Liver (tissue), 9 donors: ENCODE data around the gene SNTA1. TPM values are rescaled to one million over a fixed set of nuclear protein-coding genes. Genes with fewer than 3 reads are reported as not detected.

Experiments
- DNase-seq: peaks from one replicate; pipeline ENCODE4 v3.0.0-alpha.2; 2017; ENCODE audit warnings: low spot score
- H3K27ac ChIP-seq, 2 donors: one replicate each; pipeline ENCODE4 v1.7.0; 2013; ENCODE audit warnings: inconsistent platforms in 2 of 2, low read length in 2 of 2, control low read depth in 1 of 2, low read depth in 1 of 2, mild to moderate bottlenecking in 1 of 2
- H3K27me3 ChIP-seq, 4 donors: one replicate each; pipeline versions ENCODE4 v1.6.1 to v1.7.0; 2013; ENCODE audit warnings: low read length in 3 of 4, inconsistent platforms in 1 of 4, mild to moderate bottlenecking in 1 of 4, moderate library complexity in 1 of 4; ENCODE audit not compliant: control insufficient read depth in 4 of 4, insufficient read depth in 4 of 4
- H3K36me3 ChIP-seq, 4 donors: one replicate each; pipeline versions ENCODE4 v1.6.1 to v1.7.0; 2013; ENCODE audit warnings: low read length in 3 of 4, mild to moderate bottlenecking in 3 of 4, low read depth in 1 of 4, moderate library complexity in 1 of 4; ENCODE audit not compliant: control insufficient read depth in 4 of 4, insufficient read depth in 3 of 4
- H3K4me1 ChIP-seq, 4 donors: one replicate each; pipeline versions ENCODE4 v1.6.1 to v1.7.0; 2013; ENCODE audit warnings: low read length in 3 of 4, mild to moderate bottlenecking in 3 of 4, moderate library complexity in 1 of 4; ENCODE audit not compliant: control insufficient read depth in 4 of 4, insufficient read depth in 4 of 4
- H3K4me3 ChIP-seq, 3 donors: one replicate each; pipeline versions ENCODE4 v1.6.1 to v1.7.0; 2013; ENCODE audit warnings: low read length in 3 of 3, control low read depth in 1 of 3, low read depth in 1 of 3, mild to moderate bottlenecking in 1 of 3
- H3K9ac ChIP-seq, 2 donors: one replicate each; pipeline ENCODE4 v1.7.0; 2013; ENCODE audit warnings: low read length in 2 of 2, mild to moderate bottlenecking in 2 of 2, moderate library complexity in 2 of 2, control low read depth in 1 of 2, low read depth in 1 of 2
- H3K9me3 ChIP-seq, 4 donors: one replicate each; pipeline versions ENCODE4 v1.6.1 to v1.7.0; 2013; ENCODE audit warnings: low read length in 3 of 4; ENCODE audit not compliant: control insufficient read depth in 4 of 4
- ATF3 ChIP-seq: IDR thresholded peaks from 2 replicates; pipeline ENCODE4 v1.6.1; 2016; ENCODE audit warnings: antibody characterized with exemption
- CTCF ChIP-seq: fragments of 150-350 bp; IDR thresholded peaks from 2 replicates; pipeline ENCODE4 v1.5.1; 2017; ENCODE audit warnings: improper control_type of control experiment, low read depth, low read length; ENCODE audit not compliant: missing input control
- EGR1 ChIP-seq, 2 donors: IDR thresholded peaks; 2 replicates each; pipeline ENCODE4 v1.6.1; 2016 to 2018; ENCODE audit warnings: antibody characterized with exemption in 2 of 2, low read depth in 2 of 2
- FOXA1 ChIP-seq: IDR thresholded peaks from 2 replicates; pipeline ENCODE4 v1.6.1; 2016; ENCODE audit warnings: antibody characterized with exemption
- FOXA2 ChIP-seq: IDR thresholded peaks from 2 replicates; pipeline ENCODE4 v1.6.1; 2016; ENCODE audit warnings: antibody characterized with exemption
- GABPA ChIP-seq, 2 donors: IDR thresholded peaks in 1 of 2; conservative IDR thresholded peaks in 1 of 2; 2 replicates each; pipeline ENCODE4 v1.6.1; 2016; ENCODE audit warnings: antibody characterized with exemption in 2 of 2, mild to moderate bottlenecking in 1 of 2, moderate library complexity in 1 of 2
- HNF4A ChIP-seq, 2 donors: conservative IDR thresholded peaks; 2 replicates each; pipeline ENCODE4 v1.6.1; 2016; ENCODE audit warnings: antibody characterized with exemption in 2 of 2, mild to moderate bottlenecking in 2 of 2
- HNF4G ChIP-seq: IDR thresholded peaks from 2 replicates; pipeline ENCODE4 v1.6.1; 2016; ENCODE audit warnings: antibody characterized with exemption
- JUND ChIP-seq, 2 donors: IDR thresholded peaks; 2 replicates each; pipeline ENCODE4 v1.6.1; 2016; ENCODE audit warnings: antibody characterized with exemption in 2 of 2
- MAX ChIP-seq: IDR thresholded peaks from 2 replicates; pipeline ENCODE4 v1.6.1; 2016; ENCODE audit warnings: antibody characterized with exemption
- NR2F2 ChIP-seq: IDR thresholded peaks from 2 replicates; pipeline ENCODE4 v1.6.1; 2016; ENCODE audit warnings: antibody characterized with exemption
- RAD21 ChIP-seq, 2 donors: IDR thresholded peaks; 2 replicates each; pipeline ENCODE4 v1.6.1; 2016; ENCODE audit warnings: antibody characterized with exemption in 2 of 2, mild to moderate bottlenecking in 2 of 2
- REST ChIP-seq: IDR thresholded peaks from 2 replicates; pipeline ENCODE4 v1.6.1; 2016; ENCODE audit warnings: antibody characterized with exemption, mild to moderate bottlenecking
- RXRA ChIP-seq, 2 donors: IDR thresholded peaks; 2 replicates each; pipeline ENCODE4 v1.6.1; 2017 to 2018; ENCODE audit warnings: antibody characterized with exemption in 2 of 2, mild to moderate bottlenecking in 1 of 2
- SP1 ChIP-seq: IDR thresholded peaks from 2 replicates; pipeline ENCODE4 v1.6.1; 2018; ENCODE audit warnings: antibody characterized with exemption, mild to moderate bottlenecking
- TAF1 ChIP-seq: conservative IDR thresholded peaks from 2 replicates; pipeline ENCODE4 v1.6.1; 2016; ENCODE audit warnings: antibody characterized with exemption, mild to moderate bottlenecking
- YY1 ChIP-seq: IDR thresholded peaks from 2 replicates; pipeline ENCODE4 v1.6.1; 2016; ENCODE audit warnings: antibody characterized with exemption, mild to moderate bottlenecking
- ZBTB33 ChIP-seq: IDR thresholded peaks from 2 replicates; pipeline ENCODE4 v1.6.1; 2016; ENCODE audit warnings: antibody characterized with exemption
- WGBS: extraction: QIAGEN DNeasy Blood & Tissue Kit; methylation state at CpG from one replicate; pipeline ENCODE4 v1.1.7; 2013; 5-methylcytosine and 5-hydroxymethylcytosine counted together
- polyA plus RNA-seq, 2 donors: library from polyadenylated mRNA; stranded (reverse) in 1 of 2; unstranded in 1 of 2; fragments of 200-250 nt in 1 of 2; fragments of >200 nt in 1 of 2; fragmentation: Nextera tagmentation in 1 of 2; extraction: Ambion mirVana in 1 of 2; gene quantifications; one replicate each; pipeline versions ENCODE4 v1.2.1 to v1.2.3, GENCODE V29; 2013 to 2015
- total RNA-seq, 2 donors: library from RNA; depleted of rRNA; stranded (reverse); fragments of >200 nt; gene quantifications; one replicate each; pipeline ENCODE4 v1.2.3, GENCODE V29; 2014
- donor health status: healthy.
- donor health status: healthy.
- donor health status: healthy.
- donor health status: healthy.
- donor health status: healthy.

Gene SNTA1
- total and polyA plus RNA-seq, 4 donors: 3.8 to 9.6 (median 6.9) TPM

- H3K9ac ChIP-seq: no peak overlapping the region
- H3K27me3 ChIP-seq: no peaks in the 10 kb centered on the region
- no peak overlapping the region for H3K4me3 ChIP-seq
- H3K9me3 ChIP-seq: no peaks in the 10 kb centered on the region
- peaks cover 4 to 28% (median 7%) of the 10 kb centered on the region in 4 donors for H3K36me3 ChIP-seq
- peaks cover 0 to 3% (median 0%) of the 10 kb centered on the region in 4 donors for H3K4me1 ChIP-seq
- H3K27ac ChIP-seq: no peak overlapping the region
- no peak for DNase-seq
- WGBS: 71% methylated on average over 4 of the region's 4 CpGs
- TF ChIP-seq JUND (IDR thresholded peaks at IDR 0.05) (no peak), MAX (no peak), YY1 (no peak), EGR1 (IDR thresholded peaks at IDR 0.05; ENCODE audit: low read depth in 2 of 2) (no peak), ZBTB33 (no peak), ATF3 (no peak), NR2F2 (no peak), FOXA1 (no peak), SP1 (no peak), HNF4A (conservative IDR thresholded peaks at IDR 0.05) (no peak), RAD21 (IDR thresholded peaks at IDR 0.05) (no peak), RXRA (IDR thresholded peaks at IDR 0.05) (no peak), GABPA (IDR thresholded peaks at IDR 0.05 in 1 of 2, conservative IDR thresholded peaks at IDR 0.05 in 1 of 2) (no peak), TAF1 (no peak), CTCF (no peak), FOXA2 (no peak), HNF4G (no peak), REST (no peak)
Observed at GRCh38 chr20:33407796-33408195, 35.8 kb downstream of the SNTA1 start.
